ENCODE data around the gene FCGR3B. TPM values are rescaled to one million over a fixed set of nuclear protein-coding genes. Genes with fewer than 3 reads are reported as not detected.
"Not testable (repeated sequence)": the region's sequence is repeated elsewhere in the genome, so short reads cannot be mapped to it uniquely, and the experiment has no call there.

The FCGR3B gene
- total RNA-seq, 2 donors from 2014 or later: 0.37 TPM; not detected in 1

DNA sequence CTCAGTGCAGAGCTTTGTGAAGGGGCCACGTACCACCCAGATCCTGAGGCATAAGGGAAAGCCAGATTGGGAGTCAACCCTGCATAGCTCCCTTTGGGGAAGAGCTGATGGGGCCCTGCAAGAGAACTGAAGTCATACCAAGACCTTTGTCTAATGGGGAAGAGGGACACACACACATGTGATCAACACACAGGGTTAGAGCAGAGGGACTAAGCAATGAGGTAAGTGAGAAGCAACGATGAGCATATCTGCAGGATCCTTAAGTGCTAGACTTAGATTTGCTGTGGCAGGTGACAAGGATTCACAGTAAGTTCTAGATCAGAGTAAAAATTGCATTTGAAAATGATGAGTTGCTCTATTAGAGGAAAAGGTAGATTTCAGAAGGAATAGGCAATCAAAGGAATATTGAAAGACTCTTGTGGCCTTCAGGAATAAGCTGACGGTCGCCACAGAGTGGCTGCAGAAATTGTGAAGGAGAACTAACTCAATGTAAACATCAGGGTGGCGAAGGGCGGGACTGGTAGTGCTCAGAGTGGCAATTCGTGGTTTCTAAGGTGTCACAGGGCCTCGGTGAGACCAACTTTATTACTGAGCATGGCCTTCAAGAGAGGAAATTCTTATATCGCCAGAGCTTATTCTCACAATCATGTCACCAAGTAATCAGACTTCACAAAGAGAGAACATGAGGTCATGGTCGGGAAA, 4.4 kb downstream of the FCGR3B start:
- H3K27ac Mint-ChIP-seq; DNase-seq; H3K9me3 ChIP-seq (ENCODE audit: control insufficient read depth, low read length, poor library complexity, severe bottlenecking); H3K4me3 Mint-ChIP-seq; H3K36me3 Mint-ChIP-seq (ENCODE audit: low read depth); H3K27me3 Mint-ChIP-seq; ATAC-seq: not testable (repeated sequence)
- H3K4me1 Mint-ChIP-seq: peaks cover 11% of the 10 kb centered on the region

DNA sequence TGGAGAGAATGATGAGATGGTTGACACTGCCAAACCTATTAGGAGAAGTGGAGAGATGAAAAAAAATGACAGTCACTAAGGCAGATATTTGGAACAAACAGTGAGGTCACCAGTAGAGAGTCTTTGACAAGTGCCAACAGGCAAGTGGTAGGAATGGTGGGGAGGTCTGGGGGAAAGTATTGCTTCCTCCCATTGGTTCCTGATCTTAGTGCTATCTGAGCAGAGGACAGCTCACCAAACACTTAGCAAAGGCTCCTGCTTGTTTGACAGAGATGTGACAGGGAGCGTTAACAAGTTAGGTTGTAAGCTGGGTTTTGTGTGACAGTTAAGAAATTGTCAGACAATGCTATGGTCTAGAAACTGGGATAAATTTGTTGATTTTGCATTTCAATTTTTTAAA, 6.4 kb downstream of the FCGR3B start:
- ATAC-seq; H3K27ac Mint-ChIP-seq; H3K9me3 ChIP-seq (ENCODE audit: control insufficient read depth, low read length, poor library complexity, severe bottlenecking); H3K4me3 Mint-ChIP-seq; H3K27me3 Mint-ChIP-seq; DNase-seq; H3K36me3 Mint-ChIP-seq (ENCODE audit: low read depth): not testable (repeated sequence)
- H3K4me1 Mint-ChIP-seq: peaks cover 19% of the 10 kb centered on the region

DNA sequence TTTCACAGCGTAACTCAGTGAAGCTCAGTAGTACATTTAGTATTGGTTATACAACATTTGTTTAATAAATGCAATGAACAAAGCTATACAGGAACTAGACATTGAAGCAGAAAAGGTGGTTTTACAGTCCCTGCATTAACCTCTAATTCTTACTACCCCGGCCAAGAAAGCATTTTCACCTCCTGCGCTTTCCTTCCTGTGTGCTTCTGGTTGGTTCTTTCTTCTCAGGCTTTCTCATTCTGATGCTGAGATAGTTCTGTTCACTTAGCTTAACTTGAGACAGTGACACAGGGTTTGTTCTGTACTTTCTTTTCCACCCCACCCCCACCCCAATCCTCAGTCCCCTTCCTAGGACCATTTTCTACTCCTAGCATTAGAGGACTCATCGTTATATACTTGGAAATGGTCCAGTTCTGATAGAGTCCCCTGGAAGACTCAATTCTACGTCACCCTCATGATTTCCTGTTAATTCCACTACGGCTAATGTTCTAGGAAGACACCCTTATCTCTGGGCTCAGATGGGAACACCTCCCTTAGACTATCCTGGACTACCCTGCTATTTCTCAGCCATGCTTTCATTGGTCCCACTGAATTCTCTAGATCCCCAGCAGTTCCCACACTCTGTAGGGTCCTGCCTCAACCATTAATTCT, 7.5 kb downstream of the FCGR3B start:
- DNase-seq: not testable (repeated sequence)

DNA sequence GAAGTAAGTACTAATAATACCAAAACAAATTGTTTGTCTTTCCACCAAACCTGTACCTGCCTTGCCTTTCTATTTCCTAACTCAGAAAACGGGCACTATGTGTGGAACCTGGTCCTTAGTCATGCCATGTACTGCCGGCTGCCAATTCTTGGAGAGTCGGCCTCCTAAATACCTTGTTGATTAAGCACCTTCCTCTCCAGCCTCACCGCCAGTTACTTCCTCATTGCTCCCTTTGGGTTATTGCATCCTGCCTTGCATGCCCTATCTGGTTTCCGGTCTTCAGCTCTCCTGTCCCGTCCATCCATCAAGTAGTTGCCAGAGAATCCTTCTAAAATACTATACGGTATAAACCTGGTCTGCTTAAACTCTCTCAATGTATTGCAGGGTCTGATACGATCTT, 8.9 kb downstream of the FCGR3B start:
- not testable (repeated sequence) for H3K27me3 Mint-ChIP-seq; DNase-seq; ATAC-seq; H3K36me3 Mint-ChIP-seq (ENCODE audit: low read depth); H3K9me3 ChIP-seq (ENCODE audit: control insufficient read depth, low read length, poor library complexity, severe bottlenecking)
- H3K4me3 Mint-ChIP-seq: peak overlapping the region; percentile 97
- H3K4me1 Mint-ChIP-seq: peaks cover 19% of the 10 kb centered on the region
- H3K27ac Mint-ChIP-seq: peak overlapping the region; percentile 97

More for the DNA sequence above, 7.5 kb downstream of the FCGR3B start:
- Mint-ChIP-seq H3K4me3 (peak overlapping the region; percentile 45), H3K4me1 (peaks cover 19% of the 10 kb centered on the region), H3K27ac (peak overlapping the region; percentile 66)
- H3K9me3 ChIP-seq (ENCODE audit: control insufficient read depth, low read length, poor library complexity, severe bottlenecking); H3K27me3 Mint-ChIP-seq; H3K36me3 Mint-ChIP-seq (ENCODE audit: low read depth): not testable (repeated sequence)
- peak; percentile 55 for ATAC-seq

DNA sequence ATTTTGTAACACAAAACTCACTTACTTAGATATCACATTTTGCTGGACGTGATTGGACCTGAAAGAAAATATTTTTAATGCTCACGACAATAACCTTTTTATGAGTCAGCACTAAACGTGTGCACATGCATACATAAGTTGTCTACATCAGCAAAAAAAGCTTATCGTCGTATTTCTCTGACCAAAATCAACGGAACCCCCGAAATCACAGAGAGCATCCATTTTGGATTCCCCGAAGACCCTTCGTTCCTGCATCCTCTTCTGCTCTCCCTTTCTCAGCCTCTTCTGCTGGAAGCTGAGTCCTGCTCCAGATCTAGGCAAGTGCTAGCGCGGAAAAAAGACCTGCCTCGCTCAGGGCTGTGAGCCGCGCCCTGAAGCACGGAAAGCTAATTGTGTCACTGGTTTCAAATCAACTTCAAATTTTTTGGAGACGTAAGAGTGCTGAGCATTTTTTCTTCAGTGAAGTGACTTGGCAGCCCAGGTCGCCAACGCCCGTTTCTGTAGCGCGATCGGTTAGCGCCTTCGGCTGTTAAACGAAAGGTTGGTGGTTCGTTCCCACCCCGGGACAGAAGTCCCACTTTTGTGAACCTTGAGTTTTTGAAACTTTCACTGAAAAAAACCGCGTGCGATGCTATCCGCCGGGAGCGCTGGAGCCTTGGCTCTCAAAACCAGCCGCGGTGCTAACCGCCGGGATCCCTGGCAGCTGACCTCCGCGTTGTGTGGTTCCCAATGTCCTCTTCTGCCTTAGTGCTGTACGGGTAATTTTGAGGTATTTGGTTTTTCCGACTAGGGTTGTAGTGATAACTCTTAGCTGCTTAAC, 9.6 kb downstream of the FCGR3B start:
- DNase-seq (peak; percentile 39 to 72 (median 57)), ATAC-seq (peak; percentile 81)
- not testable (repeated sequence) for H3K9me3 ChIP-seq (ENCODE audit: control insufficient read depth, low read length, poor library complexity, severe bottlenecking); H3K27me3 Mint-ChIP-seq; H3K36me3 Mint-ChIP-seq (ENCODE audit: low read depth)
- Mint-ChIP-seq H3K4me1 (peaks cover 19% of the 10 kb centered on the region), H3K27ac (peak overlapping the region; percentile 97), H3K4me3 (peak overlapping the region; percentile 97)

DNA sequence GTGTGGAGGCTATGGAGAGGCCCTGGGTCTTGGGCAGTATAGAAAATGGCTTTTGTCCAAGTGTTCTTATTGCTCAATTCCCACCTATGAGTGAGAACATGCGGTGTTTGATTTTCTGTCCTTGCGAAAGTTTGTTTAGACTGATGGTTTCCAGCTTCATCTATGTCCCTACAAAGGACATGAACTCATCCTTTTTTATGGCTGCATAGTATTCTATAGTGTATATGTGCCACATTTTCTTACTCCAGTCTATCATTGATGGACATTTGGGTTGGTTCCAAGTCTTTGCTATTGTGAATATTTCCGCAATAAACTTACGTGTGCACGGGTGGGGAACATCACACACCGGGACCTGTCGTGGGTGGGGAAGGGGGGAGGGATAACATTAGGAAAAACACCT, 10.6 kb downstream of the FCGR3B start:
- DNase-seq; H3K9me3 ChIP-seq (ENCODE audit: control insufficient read depth, low read length, poor library complexity, severe bottlenecking); H3K27ac Mint-ChIP-seq; H3K36me3 Mint-ChIP-seq (ENCODE audit: low read depth); H3K4me3 Mint-ChIP-seq; H3K27me3 Mint-ChIP-seq; ATAC-seq: not testable (repeated sequence)
- peaks cover 19% of the 10 kb centered on the region for H3K4me1 Mint-ChIP-seq

DNA sequence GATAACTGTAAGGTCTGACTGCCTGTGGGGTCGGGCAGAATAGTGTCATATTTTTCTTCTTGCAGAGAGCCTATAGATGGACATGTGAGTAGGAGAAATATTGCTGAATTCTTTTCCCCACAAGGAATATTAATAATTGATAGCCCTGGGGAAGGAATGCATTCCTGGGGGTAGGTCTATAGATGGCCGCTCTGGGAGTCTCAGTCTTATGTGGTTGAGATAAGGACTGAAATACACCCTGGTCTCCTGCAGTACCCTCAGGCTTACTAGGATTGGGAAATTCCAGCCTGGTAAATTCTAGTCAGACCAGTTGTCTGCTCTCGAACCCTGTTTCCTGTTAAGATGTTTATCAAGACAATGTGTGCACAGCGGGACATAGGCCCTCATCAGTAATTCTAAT, 12.5 kb downstream of the FCGR3B start:
- not testable (repeated sequence) for H3K36me3 Mint-ChIP-seq (ENCODE audit: low read depth); DNase-seq; H3K27ac Mint-ChIP-seq; H3K4me3 Mint-ChIP-seq; ATAC-seq; H3K27me3 Mint-ChIP-seq; H3K9me3 ChIP-seq (ENCODE audit: control insufficient read depth, low read length, poor library complexity, severe bottlenecking)
- peaks cover 15% of the 10 kb centered on the region for H3K4me1 Mint-ChIP-seq

DNA sequence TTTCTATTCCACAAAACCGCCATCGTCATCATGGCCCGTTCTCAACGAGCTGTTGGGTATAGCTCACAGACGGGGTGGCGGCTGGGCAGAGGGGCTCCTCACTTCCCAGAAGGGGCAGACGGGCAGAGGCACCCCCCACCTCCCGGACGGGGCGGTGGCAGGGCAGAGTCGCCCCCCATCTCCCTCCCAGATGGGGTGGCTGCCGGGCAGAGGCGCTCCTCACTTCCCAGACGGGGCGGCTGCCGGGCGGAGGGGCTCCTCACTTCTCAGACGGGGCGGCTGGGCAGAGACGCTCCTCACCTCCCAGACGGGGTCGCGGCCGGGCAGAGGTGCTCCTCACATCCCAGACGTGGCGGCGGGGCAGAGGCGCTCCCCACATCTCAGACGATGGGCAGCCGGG, 14.6 kb downstream of the FCGR3B start:
- not testable (repeated sequence) for H3K27me3 Mint-ChIP-seq; H3K4me3 Mint-ChIP-seq; H3K36me3 Mint-ChIP-seq (ENCODE audit: low read depth); H3K27ac Mint-ChIP-seq; ATAC-seq; H3K9me3 ChIP-seq (ENCODE audit: control insufficient read depth, low read length, poor library complexity, severe bottlenecking); DNase-seq
- peaks cover 18% of the 10 kb centered on the region for H3K4me1 Mint-ChIP-seq

DNA sequence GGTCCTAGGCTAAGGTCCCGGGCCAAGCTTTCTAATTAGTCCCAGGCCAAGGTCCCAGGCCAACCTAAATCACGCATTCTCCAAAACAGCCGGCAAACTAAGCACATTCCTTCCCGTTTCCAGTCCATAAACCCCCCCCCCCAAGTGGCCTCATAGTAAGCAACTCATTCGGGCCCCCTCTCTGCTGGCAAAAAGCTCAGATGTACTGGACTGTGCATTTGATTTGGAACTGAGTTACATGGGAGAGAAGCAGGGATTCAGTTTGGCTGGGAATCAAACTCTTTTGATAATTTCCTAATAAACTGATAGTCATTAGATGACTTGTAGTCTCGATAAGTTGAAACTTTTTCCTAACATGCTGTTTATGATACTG, 17.8 kb downstream of the FCGR3B start:
- not testable (repeated sequence) for H3K9me3 ChIP-seq (ENCODE audit: control insufficient read depth, low read length, poor library complexity, severe bottlenecking); H3K27me3 Mint-ChIP-seq; DNase-seq; H3K36me3 Mint-ChIP-seq (ENCODE audit: low read depth); ATAC-seq
- H3K4me1 Mint-ChIP-seq: peaks cover 14% of the 10 kb centered on the region
- H3K27ac Mint-ChIP-seq: peak overlapping the region; percentile 98
- H3K4me3 Mint-ChIP-seq: peak overlapping the region; percentile 89

DNA sequence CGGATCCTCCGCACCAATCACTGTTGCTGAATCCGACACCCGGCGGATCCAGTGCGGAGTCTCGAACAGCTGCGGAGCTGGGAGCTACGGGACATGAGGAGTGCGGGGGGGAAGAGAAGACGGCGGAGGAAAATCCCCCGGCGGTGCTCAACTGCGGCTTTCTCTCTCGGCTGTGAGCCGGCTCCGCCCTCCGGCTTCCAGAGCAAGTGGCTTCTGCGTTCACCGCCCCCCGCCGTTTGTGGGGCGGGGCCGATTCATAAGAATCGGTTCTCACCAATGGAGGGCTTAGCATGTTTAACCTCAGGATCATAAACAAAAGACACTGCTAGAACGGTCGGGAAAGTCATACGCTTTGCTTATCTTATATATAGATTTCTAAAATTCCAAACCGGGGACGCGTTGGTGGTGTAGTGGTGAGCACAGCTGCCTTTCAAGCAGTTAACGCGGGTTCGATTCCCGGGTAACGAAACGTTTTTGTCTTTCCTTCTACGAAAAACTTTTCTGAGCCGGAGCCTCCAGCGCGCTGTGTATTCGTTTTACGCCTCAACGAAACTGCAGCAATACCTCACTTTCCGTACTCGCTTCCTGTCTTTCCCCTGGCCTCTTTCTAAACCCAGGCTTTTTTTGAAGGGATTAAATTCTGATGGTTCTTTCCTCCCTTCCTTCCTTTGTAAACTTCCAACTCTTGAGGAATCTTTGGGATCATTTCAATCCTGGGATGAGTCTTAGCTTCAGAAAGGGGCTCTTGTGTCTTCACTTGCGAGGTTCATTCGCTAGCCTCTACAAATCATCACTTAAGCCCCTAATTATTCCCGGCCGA, 18.4 kb downstream of the FCGR3B start:
- peaks cover 14% of the 10 kb centered on the region for H3K4me1 Mint-ChIP-seq
- not testable (repeated sequence) for H3K9me3 ChIP-seq (ENCODE audit: control insufficient read depth, low read length, poor library complexity, severe bottlenecking); H3K27me3 Mint-ChIP-seq; H3K36me3 Mint-ChIP-seq (ENCODE audit: low read depth)
- peak overlapping the region; percentile 98 for H3K27ac Mint-ChIP-seq
- DNase-seq: peak; percentile 86 to 88 (median 87)
- peak; percentile 94 for ATAC-seq
- peak overlapping the region; percentile 89 for H3K4me3 Mint-ChIP-seq

DNA sequence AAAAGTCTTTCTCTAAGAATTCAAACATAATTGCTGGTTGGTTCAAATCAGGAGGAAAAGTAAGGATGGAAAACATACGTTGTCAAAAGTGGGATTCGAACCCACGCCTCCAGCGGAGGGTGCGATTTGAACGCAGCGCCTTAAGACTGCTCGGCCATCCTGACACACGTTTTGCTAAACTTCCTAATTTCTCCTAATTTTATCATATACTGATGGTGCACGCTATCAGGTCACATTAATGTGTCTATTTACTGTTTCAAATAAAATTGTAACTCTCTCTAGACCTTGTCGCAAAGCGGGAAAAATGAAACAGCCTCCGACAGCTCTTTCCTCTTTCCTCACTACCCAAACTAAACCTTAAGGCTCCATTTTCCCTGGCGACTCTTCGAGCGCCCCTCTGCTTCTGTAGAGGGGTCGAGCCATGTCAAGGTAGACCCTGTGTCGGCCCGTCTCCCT, 19.1 kb downstream of the FCGR3B start:
- not testable (repeated sequence) for H3K9me3 ChIP-seq (ENCODE audit: control insufficient read depth, low read length, poor library complexity, severe bottlenecking); H3K36me3 Mint-ChIP-seq (ENCODE audit: low read depth); ATAC-seq; H3K27me3 Mint-ChIP-seq; DNase-seq
- H3K27ac Mint-ChIP-seq: peak overlapping the region; percentile 98
- H3K4me1 Mint-ChIP-seq: peaks cover 14% of the 10 kb centered on the region
- H3K4me3 Mint-ChIP-seq: peak overlapping the region; percentile 89

DNA sequence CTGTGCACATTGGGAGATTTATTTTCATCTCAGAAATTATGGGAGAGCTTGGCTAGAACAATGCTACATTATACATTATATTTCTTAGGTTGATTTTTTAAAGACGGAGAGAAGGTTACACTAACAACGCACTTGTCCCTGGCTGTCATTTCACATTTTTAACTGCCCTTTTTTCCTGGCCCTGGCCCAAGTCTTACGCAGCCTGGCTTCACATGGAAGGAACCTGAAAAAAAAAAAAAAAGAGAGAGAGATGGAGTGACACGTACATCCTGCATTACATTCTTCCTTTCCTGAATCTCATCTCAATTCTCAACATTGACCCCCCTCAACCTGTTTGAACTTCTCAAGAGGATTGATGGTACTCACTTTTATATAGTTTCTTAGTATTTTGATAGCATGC, 20.8 kb downstream of the FCGR3B start:
- DNase-seq; H3K4me3 Mint-ChIP-seq; H3K9me3 ChIP-seq (ENCODE audit: control insufficient read depth, low read length, poor library complexity, severe bottlenecking); H3K27ac Mint-ChIP-seq; H3K36me3 Mint-ChIP-seq (ENCODE audit: low read depth); ATAC-seq; H3K27me3 Mint-ChIP-seq: not testable (repeated sequence)
- H3K4me1 Mint-ChIP-seq: peaks cover 14% of the 10 kb centered on the region
